ENCODE results near the gene FAM107B.

DNA sequence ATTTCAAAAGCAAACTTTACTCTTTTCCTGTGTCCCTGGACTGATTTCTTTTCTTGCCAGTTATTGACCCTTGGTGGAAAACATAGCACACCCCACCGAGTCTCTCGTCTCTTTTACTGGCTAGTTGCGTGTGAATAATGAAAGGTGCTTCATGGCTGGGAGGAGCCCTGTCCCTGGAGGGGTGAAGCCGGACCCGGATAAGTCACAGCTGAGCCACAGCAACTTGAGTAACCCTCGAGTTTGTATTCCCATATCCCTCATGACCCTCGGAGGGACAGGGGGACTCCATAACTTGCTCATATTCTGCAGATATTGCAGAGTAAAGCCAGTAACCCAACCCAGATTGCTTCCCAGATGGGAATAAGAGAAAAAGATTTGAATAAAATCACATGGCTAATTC is 296.5 kb downstream of the FAM107B start:
- TF ChIP-seq, protein P1, sequence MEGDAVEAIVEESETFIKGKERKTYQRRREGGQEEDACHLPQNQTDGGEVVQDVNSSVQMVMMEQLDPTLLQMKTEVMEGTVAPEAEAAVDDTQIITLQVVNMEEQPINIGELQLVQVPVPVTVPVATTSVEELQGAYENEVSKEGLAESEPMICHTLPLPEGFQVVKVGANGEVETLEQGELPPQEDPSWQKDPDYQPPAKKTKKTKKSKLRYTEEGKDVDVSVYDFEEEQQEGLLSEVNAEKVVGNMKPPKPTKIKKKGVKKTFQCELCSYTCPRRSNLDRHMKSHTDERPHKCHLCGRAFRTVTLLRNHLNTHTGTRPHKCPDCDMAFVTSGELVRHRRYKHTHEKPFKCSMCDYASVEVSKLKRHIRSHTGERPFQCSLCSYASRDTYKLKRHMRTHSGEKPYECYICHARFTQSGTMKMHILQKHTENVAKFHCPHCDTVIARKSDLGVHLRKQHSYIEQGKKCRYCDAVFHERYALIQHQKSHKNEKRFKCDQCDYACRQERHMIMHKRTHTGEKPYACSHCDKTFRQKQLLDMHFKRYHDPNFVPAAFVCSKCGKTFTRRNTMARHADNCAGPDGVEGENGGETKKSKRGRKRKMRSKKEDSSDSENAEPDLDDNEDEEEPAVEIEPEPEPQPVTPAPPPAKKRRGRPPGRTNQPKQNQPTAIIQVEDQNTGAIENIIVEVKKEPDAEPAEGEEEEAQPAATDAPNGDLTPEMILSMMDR (conservative IDR thresholded peaks at IDR 0.05): no peak
- no peak for TF ChIP-seq EZH2 (IDR thresholded peaks at IDR 0.05; ENCODE audit: low read depth)

Data from PC-9 (cell line).